Lower leg skin (tissue), 4 donors: ENCODE measurements around the gene PEX6. TPM values are rescaled to one million over a fixed set of nuclear protein-coding genes. Genes with fewer than 3 reads are reported as not detected.

Experiments used
- DNase-seq, 2 donors: peaks; one replicate each; pipeline ENCODE4 v3.0.0-alpha.2; 2019; ENCODE audit warnings: low spot score in 2 of 2
- H3K4me3 ChIP-seq: fragments of 200-600 bp; sonication (generic); 2 replicates; pipeline ENCODE4 v1.5.1; 2017; ENCODE audit warnings: mild to moderate bottlenecking, low read depth; ENCODE audit not compliant: poor library complexity, severe bottlenecking
- POLR2A ChIP-seq, 2 donors: fragments of 450-650 bp; IDR thresholded peaks; one replicate each; pipeline ENCODE4 v1.6.1; 2016 to 2017; ENCODE audit warnings: antibody characterized with exemption in 2 of 2, mild to moderate bottlenecking in 1 of 2, moderate library complexity in 1 of 2
- WGBS, 2 donors: methylation state at CpG; one replicate each; pipeline ENCODE4 v1.1.5; 2018; 5-methylcytosine and 5-hydroxymethylcytosine counted together
- intact Hi-C: fragments of 100-400 bp; cut with DNase I; formaldehyde crosslinking; loops from one replicate; pipeline ENCODE4 v1.15.0; 2023; ENCODE audit warnings: low total_unique reads
- total RNA-seq, 4 donors: library from RNA; depleted of rRNA; stranded (reverse); fragments of >200 nt; gene quantifications; one replicate each; pipeline ENCODE4 v1.1.0, GENCODE V29; 2016
- TF ChIP-seq, protein P1 (sequence below), 3 donors: fragments of 450-650 bp; IDR thresholded peaks; one replicate each; pipeline ENCODE4 v1.5.1; 2016; ENCODE audit warnings: antibody characterized with exemption in 3 of 3, mild to moderate bottlenecking in 3 of 3, moderate library complexity in 2 of 3

Gene PEX6
- total RNA-seq, 4 donors from 2014 or later = 13.9 to 37.6 (median 25.7) TPM

DNA sequence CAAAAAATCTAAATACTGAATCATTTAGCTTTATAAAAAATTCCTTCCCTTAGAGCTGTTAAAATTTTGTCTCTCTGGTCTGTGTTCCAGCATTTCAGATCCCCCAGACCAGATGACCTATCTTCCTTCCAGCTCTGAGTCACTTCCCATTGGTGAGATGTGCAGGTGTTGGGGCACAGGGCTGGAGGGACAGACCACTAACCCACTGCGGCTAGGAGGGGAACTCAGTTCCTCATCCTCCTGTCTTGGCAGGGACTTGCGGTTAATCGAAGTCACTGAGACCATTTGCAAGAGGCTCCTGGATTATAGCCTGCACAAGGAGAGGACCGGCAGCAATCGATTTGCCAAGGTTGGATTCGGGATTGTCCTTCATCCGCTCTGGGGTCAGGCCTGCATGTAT, 43.7 kb downstream of the PEX6 start:
- WGBS, 2 donors = 90 to 92% methylated on average over 7 of the region's 7 CpGs
- no peak overlapping the region for H3K4me3 ChIP-seq
- no peak for DNase-seq
- TF ChIP-seq, protein P1, sequence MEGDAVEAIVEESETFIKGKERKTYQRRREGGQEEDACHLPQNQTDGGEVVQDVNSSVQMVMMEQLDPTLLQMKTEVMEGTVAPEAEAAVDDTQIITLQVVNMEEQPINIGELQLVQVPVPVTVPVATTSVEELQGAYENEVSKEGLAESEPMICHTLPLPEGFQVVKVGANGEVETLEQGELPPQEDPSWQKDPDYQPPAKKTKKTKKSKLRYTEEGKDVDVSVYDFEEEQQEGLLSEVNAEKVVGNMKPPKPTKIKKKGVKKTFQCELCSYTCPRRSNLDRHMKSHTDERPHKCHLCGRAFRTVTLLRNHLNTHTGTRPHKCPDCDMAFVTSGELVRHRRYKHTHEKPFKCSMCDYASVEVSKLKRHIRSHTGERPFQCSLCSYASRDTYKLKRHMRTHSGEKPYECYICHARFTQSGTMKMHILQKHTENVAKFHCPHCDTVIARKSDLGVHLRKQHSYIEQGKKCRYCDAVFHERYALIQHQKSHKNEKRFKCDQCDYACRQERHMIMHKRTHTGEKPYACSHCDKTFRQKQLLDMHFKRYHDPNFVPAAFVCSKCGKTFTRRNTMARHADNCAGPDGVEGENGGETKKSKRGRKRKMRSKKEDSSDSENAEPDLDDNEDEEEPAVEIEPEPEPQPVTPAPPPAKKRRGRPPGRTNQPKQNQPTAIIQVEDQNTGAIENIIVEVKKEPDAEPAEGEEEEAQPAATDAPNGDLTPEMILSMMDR (IDR thresholded peaks at IDR 0.05) = no peak
- TF ChIP-seq POLR2A (IDR thresholded peaks at IDR 0.05) = no peak
- intact Hi-C loops = no loop called here

DNA sequence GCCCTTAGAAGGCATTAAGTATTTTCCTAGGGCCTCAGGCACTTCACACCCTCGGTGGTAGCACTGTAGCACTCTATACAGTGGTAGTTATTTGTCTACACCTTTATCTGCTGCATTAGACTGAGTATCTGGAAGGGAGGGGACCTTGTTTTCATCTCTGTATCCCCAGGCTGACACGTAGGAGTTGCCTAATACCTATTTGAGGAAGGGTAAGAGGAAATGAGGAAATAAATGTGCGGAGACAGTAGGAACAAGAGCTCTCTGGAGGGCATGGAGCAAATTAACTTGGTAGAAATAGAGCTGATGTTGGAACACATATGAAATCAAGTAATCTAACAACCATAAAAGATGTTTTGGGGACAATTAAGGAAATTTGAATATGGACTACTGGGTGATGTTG, 45.8 kb downstream of the PEX6 start:
- 51 to 64% methylated on average over 3 of the region's 3 CpGs for WGBS, 2 donors
- intact Hi-C loops = no loop called here

DNA sequence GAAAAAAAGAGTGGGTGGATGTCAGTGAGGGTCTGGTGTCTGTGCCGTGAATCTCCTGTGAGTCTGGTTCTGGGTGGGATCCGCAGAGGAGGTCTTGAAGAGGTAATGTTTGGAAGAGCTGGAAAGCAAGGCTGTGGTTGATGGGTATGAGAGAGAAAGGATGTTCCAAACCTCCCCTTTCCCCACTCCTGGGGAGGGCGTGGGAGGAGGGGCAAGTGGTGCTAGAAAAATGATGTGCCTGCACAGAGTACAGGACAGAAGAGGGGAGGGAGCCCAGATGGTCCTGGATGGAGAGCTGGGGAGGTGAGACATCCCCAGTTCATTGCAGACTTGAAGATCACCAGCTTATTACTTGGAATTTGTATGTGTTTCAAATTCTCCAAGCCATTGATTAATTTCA, 46.6 kb downstream of the PEX6 start:
- TF ChIP-seq, protein P1 (IDR thresholded peaks at IDR 0.05) = no peak
- TF ChIP-seq POLR2A (IDR thresholded peaks at IDR 0.05) = no peak
- H3K4me3 ChIP-seq = no peak overlapping the region
- intact Hi-C loops = no loop called here
- no peak for DNase-seq
- WGBS, 2 donors = 74 to 87% methylated on average over 3 of the region's 3 CpGs

More for the DNA sequence above, 45.8 kb downstream of the PEX6 start:
- no peak for DNase-seq
- TF ChIP-seq, protein P1 (IDR thresholded peaks at IDR 0.05) = no peak
- TF ChIP-seq POLR2A (IDR thresholded peaks at IDR 0.05) = no peak
- H3K4me3 ChIP-seq = no peak overlapping the region

DNA sequence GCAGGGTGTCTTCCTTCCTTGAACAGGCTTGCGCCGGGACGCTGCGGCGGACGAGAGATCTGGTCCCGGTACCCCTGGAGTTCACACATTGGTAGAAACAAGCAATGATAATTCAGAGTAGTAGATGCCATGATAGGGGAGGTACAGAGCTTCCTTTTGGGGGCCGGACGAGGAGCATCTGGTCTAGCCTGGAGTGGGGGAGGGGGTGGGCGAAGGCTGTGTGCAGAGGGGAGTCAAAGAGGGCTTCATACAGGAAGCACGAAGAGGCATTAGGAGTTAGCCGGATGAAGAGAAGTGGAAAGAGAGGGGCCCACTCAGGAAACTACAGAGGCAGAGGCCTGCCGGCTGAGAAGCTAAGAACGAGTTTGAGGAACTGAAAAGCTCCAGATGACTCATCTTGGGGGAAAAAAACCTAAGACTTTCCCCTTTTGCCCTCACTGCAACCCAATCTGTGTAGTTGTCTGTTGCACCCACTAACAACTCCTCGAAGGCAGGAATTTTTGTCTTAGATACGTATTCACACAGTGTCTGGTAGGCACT, 49.1 kb downstream of the PEX6 start:
- TF ChIP-seq, protein P1 (IDR thresholded peaks at IDR 0.05) = no peak
- TF ChIP-seq POLR2A (IDR thresholded peaks at IDR 0.05) = no peak
- intact Hi-C loops = loop anchor here (10.0 kb wide), 1 partner anchor 215 kb away; no protein-coding TSS in a partner anchor
- 1% methylated on average over 16 of the region's 16 CpGs for WGBS, 2 donors
- peak in 1 of 2 donors; percentile 24 for DNase-seq
- H3K4me3 ChIP-seq = peak overlapping the region; percentile 64

DNA sequence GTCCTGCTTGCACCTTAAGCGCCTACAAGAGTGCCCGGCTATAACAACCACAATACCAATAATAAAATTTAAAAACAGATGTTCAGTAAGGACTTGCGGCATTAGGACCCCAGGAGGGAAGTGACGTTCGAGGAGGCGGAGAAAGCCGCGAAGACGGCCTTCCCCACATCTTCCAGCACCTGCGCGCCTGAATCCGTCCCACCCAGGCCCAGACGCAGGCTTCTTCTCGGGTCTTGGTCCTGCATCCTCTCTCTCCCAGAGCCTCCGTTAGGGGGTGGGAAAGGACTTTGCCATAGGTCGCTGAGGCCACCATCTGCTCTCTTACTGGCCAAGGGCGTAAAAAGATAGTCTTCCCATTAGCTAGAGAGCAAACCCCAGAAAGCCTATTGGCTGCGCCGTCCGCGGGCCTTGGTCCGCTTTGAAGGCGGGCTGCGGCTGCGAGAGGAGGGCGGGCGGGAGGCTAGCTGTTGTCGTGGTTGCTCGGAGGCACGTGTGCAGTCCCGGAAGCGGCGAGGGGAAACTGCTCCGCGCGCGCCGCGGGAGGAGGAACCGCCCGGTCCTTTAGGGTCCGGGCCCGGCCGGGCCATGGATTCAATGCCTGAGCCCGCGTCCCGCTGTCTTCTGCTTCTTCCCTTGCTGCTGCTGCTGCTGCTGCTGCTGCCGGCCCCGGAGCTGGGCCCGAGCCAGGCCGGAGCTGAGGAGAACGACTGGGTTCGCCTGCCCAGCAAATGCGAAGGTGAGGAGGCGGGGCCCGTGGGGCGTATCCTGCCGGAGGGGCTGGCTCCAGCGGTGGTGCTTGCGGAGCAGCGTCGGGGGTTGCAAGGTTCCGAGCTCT, 49.8 kb downstream of the PEX6 start, which contains the start of gene CNPY3:
CNPY3 (plus strand) TSS at position 495 of the 835 bp plus-strand sequence; CDS start at position 586, 91 bp downstream.
- TF ChIP-seq POLR2A (IDR thresholded peaks at IDR 0.05) = peak in 1 of 2 donors; percentile 1
- TF ChIP-seq, protein P1 (IDR thresholded peaks at IDR 0.05) = no peak
- DNase-seq = peak; percentile 93 to 98
- WGBS, 2 donors = 0 to 1% methylated on average over 25 to 42 of the region's 63 CpGs
- intact Hi-C loops = loop anchor here (10.0 kb wide), 1 partner anchor 216 kb away; no protein-coding TSS in a partner anchor
- H3K4me3 ChIP-seq = peak within 1 kb of the TSS; percentile 64
